ENCODE measurements around the gene HERPUD1. TPM values are rescaled to one million over a fixed set of nuclear protein-coding genes. Genes with fewer than 3 reads are reported as not detected.

HERPUD1 gene
- total and polyA plus RNA-seq, 9 of the 15 experiments (the other 6 are each of a cell fraction or from before 2014, with no cell fraction given): 14.2 to 60.7 (median 37.4) TPM

DNA sequence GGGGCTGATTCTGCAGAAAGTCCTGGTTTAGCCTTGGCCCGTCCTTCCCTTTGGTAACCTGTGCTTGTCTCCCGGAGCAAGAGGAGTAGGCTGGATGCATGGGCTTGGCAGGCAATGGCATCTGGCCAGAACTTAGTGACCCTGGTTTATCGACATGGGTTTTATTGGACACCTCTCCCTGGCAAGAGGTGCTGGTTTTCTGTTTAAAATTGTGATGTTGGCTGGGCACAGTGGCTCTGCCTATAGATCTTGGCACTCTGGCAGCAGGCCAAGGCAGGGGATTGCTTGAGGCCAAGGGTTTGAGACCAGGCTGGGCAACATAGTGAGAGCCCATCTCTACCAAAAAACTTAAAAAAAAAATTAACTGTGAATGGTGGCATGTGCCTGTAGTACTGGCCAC, 35.7 kb upstream of the HERPUD1 start:
- Histone ChIP-seq H2AFZ (ENCODE audit: low read depth, low read length) (no peak overlapping the region), H3K4me3 (no peak overlapping the region), H3K36me3 (ENCODE audit: control insufficient read depth, insufficient read depth, low read length) (no peaks in the 10 kb centered on the region), H3K27ac (ENCODE audit: extremely low read depth, low read depth, low read length) (no peak overlapping the region), H3K9me1 (ENCODE audit: control insufficient read depth, insufficient read depth, low read length) (no peaks in the 10 kb centered on the region), H3K27me3 (ENCODE audit: control insufficient read depth in 2 of 2, insufficient read depth in 2 of 2, low read length in 2 of 2) (peaks cover 19 to 69% of the 10 kb centered on the region in 2 experiments; a peak in 4 of 5 replicates), H3K9ac (ENCODE audit: insufficient read depth in 1 of 2, low read depth in 2 of 2, low read length in 2 of 2) (no peak overlapping the region), H3K9me3 (replicated peaks; ENCODE audit: control insufficient read depth, insufficient read depth, low read depth, low read length) (no peaks in the 10 kb centered on the region), H3K4me1 (replicated peaks in 1 of 2; ENCODE audit: control insufficient read depth in 2 of 2, insufficient read depth in 2 of 2, low read length in 2 of 2) (peaks cover 0 to 3% of the 10 kb centered on the region in 2 experiments; a peak in 1 of 5 replicates), H3K79me2 (ENCODE audit: control insufficient read depth, insufficient read depth, low read length) (no peaks in the 10 kb centered on the region), H3K4me2 (ENCODE audit: insufficient read depth, low read length) (no peak overlapping the region), H4K20me1 (replicated peaks; ENCODE audit: control insufficient read depth, insufficient read depth, low read length) (no peaks in the 10 kb centered on the region; the same call in 1 of the 2 replicates)
- intact Hi-C loops (cut with micrococcal nuclease): no loop called here
- ChIA-PET POLR2A (interaction anchor here (0.5 to 0.9 kb wide), 5 partner anchors 15 to 84 kb away, joined by 3 to 4 read pairs (median 3); no protein-coding TSS in a partner anchor), CTCF (ENCODE audit: low intra/inter-chr PET ratio) (no interaction called here)
- in situ Hi-C loops (cut with MboI): no loop called here
- FAIRE-seq (no peak), ATAC-seq (no peak), DNase-seq (ENCODE audit: extremely low read depth in 1 of 4, low spot score in 3 of 4) (no peak)
- TF ChIP-seq ZNF668 (CRISPR knock-in tag; IDR thresholded peaks at IDR 0.05) (no peak), ELF4 (CRISPR knock-in tag; IDR thresholded peaks at IDR 0.05) (no peak), CBX3 (IDR thresholded peaks at IDR 0.05; ENCODE audit: borderline replicate concordance in 1 of 2, low read length in 2 of 2) (no peak), NFIC (IDR thresholded peaks at IDR 0.05) (peak; percentile 43; the same call in 1 of the 2 replicates), RAD51 (IDR thresholded peaks at IDR 0.05; ENCODE audit: borderline replicate concordance, low read depth) (no peak), ATF2 (CRISPR knock-in tag; IDR thresholded peaks at IDR 0.05) (no peak), KLF1 (tag; IDR thresholded peaks at IDR 0.05) (no peak), ZNF174 (CRISPR knock-in tag; IDR thresholded peaks at IDR 0.05) (no peak)
- 0% methylated on average over 3 of the region's 3 CpGs for WGBS (ENCODE audit: insufficient coverage, low coverage, missing lambda C conversion rate)
- no TSS peak for BruUV-seq (replicated peaks)
